Endothelial cell of umbilical vein (primary cell): ENCODE measurements around the gene GALNT2. TPM values are rescaled to one million over a fixed set of nuclear protein-coding genes. Genes with fewer than 3 reads are reported as not detected.

Experiments used
- BruUV-seq: library from RNA; stranded (reverse); fragments of 400-500 nt; replicated peaks from 2 replicates; lab custom pipeline; 2021; lab: Mats Ljungman, UMichigan
- CTCF ChIA-PET: fragments of 300-600, 350-600 bp; sonication (Branson Sonifier 250); formaldehyde crosslinking; loops from one replicate; lab custom pipeline; 2021; ENCODE audit warnings: antibody characterized with exemption, inconsistent platforms; lab: Charles Lee
- POLR2A ChIA-PET: fragments of 300-600, 350-600 bp; sonication (Branson Sonifier 250); formaldehyde crosslinking; loops from one replicate; lab custom pipeline; 2021; ENCODE audit warnings: antibody characterized with exemption, inconsistent platforms; lab: Charles Lee
- DNase-seq: peaks from one replicate; pipeline ENCODE4 v3.0.0-alpha.2; 2011; ENCODE audit warnings: low read depth, low spot score
- FAIRE-seq: peaks from 2 replicates; lab custom pipeline; 2011; peaks lifted over from hg19 to GRCh38; lab: Jason Lieb, UNC
- H2AFZ ChIP-seq: 2 replicates; pipeline ENCODE4 v1.6.0; 2012; ENCODE audit warnings: low read depth, low read length, control low read depth, inconsistent platforms
- H3K27ac ChIP-seq: 2 replicates; pipeline ENCODE4 v1.5.1; 2011; ENCODE audit warnings: low read depth, mild to moderate bottlenecking, control low read depth, low read length, moderate library complexity; ENCODE audit not compliant: insufficient read depth
- H3K27me3 ChIP-seq, 2 experiments: 2 replicates each; pipeline versions ENCODE4 v1.6.0 to v1.6.1; 2011; ENCODE audit warnings: low read length in 2 of 2, mixed read lengths in 1 of 2; ENCODE audit not compliant: control insufficient read depth in 2 of 2, insufficient read depth in 2 of 2
- H3K36me3 ChIP-seq, 2 experiments: 2 replicates in 1 of 2; 3 replicates in 1 of 2; pipeline ENCODE4 v1.5.1; 2011; ENCODE audit warnings: low read length in 2 of 2, mild to moderate bottlenecking in 1 of 2, moderate library complexity in 1 of 2; ENCODE audit not compliant: control insufficient read depth in 2 of 2, insufficient read depth in 2 of 2; ENCODE audit errors: extremely low read depth in 1 of 2
- H3K4me1 ChIP-seq: 3 replicates; pipeline ENCODE4 v1.5.1; 2011; ENCODE audit warnings: mild to moderate bottlenecking, low read length; ENCODE audit not compliant: control insufficient read depth, insufficient read depth; ENCODE audit errors: extremely low read depth
- H3K4me2 ChIP-seq: 2 replicates; pipeline ENCODE4 v1.6.1; 2011; ENCODE audit warnings: low read length, control low read depth, mixed read lengths; ENCODE audit not compliant: insufficient read depth
- H3K4me3 ChIP-seq, 3 experiments: fragments of 200-600 bp in 1 of 3; sonication (generic), shearing (Covaris generic) in 1 of 3; replicated peaks in 1 of 3; 2 replicates each; pipeline ENCODE4 v1.5.1; 2011 to 2016; ENCODE audit warnings: control low read depth in 3 of 3, low read length in 3 of 3, mild to moderate bottlenecking in 2 of 3, inconsistent platforms in 1 of 3, low read depth in 1 of 3, moderate library complexity in 1 of 3; ENCODE audit not compliant: insufficient read depth in 1 of 3
- H3K79me2 ChIP-seq: 2 replicates; pipeline ENCODE4 v1.6.0; 2012; ENCODE audit warnings: low read length, inconsistent platforms; ENCODE audit not compliant: control insufficient read depth, insufficient read depth
- H3K9ac ChIP-seq: replicated peaks from 2 replicates; pipeline ENCODE3; 2011; ENCODE audit warnings: low read length, control low read depth; ENCODE audit not compliant: insufficient read depth; ENCODE audit errors: extremely low read depth
- H3K9me1 ChIP-seq: replicated peaks from 3 replicates; pipeline ENCODE4 v1.6.0; 2011; ENCODE audit warnings: mild to moderate bottlenecking, low read length; ENCODE audit not compliant: control insufficient read depth, insufficient read depth; ENCODE audit errors: extremely low read depth
- H3K9me3 ChIP-seq: replicated peaks from 2 replicates; pipeline ENCODE4 v1.5.1; 2012; ENCODE audit warnings: low read length, inconsistent platforms; ENCODE audit not compliant: control insufficient read depth, insufficient read depth
- H4K20me1 ChIP-seq: replicated peaks from 2 replicates; pipeline ENCODE3; 2011; ENCODE audit warnings: mild to moderate bottlenecking, low read length; ENCODE audit not compliant: control insufficient read depth, insufficient read depth; ENCODE audit errors: extremely low read depth
- CTCF ChIP-seq, 2 donors: IDR thresholded peaks; 1 replicate in 1 of 2; 2 replicates in 1 of 2; pipeline ENCODE4 v1.5.1; 2011; ENCODE audit warnings: low read length in 2 of 2, mild to moderate bottlenecking in 2 of 2, moderate library complexity in 2 of 2, control low read depth in 1 of 2, inconsistent platforms in 1 of 2, low read depth in 1 of 2; ENCODE audit not compliant: insufficient read depth in 1 of 2; ENCODE audit errors: extremely low read depth in 1 of 2
- EZH2 ChIP-seq: IDR thresholded peaks from 2 replicates; pipeline ENCODE4 v1.6.1; 2012; ENCODE audit warnings: borderline replicate concordance, low read depth, mild to moderate bottlenecking, moderate library complexity, low read length, inconsistent platforms; ENCODE audit not compliant: severe bottlenecking
- FOS ChIP-seq: IDR thresholded peaks from 2 replicates; pipeline ENCODE4 v1.6.1; 2011; ENCODE audit warnings: mild to moderate bottlenecking, low read length, moderate library complexity, borderline replicate concordance; ENCODE audit not compliant: insufficient read depth
- GATA2 ChIP-seq: IDR thresholded peaks from 2 replicates; pipeline ENCODE4 v1.7.0; 2011; ENCODE audit warnings: low read depth, mild to moderate bottlenecking, moderate library complexity, mixed read lengths, low read length; ENCODE audit not compliant: insufficient read length, insufficient read depth
- JUN ChIP-seq: IDR thresholded peaks from 2 replicates; pipeline ENCODE4 v1.6.1; 2011; ENCODE audit warnings: borderline replicate concordance, low read depth; ENCODE audit not compliant: insufficient read length, insufficient read depth
- MYC ChIP-seq: IDR thresholded peaks from one replicate; pipeline ENCODE4 v1.6.1; 2011; ENCODE audit warnings: mild to moderate bottlenecking, low read depth, low read length
- POLR2A ChIP-seq: IDR thresholded peaks from 2 replicates; pipeline ENCODE4 v1.6.1; 2012; ENCODE audit warnings: low read depth, mild to moderate bottlenecking, control low read depth, low read length
- POLR2AphosphoS5 ChIP-seq: IDR thresholded peaks from 2 replicates; pipeline ENCODE4 v1.6.1; 2012; ENCODE audit warnings: low read depth, mild to moderate bottlenecking, control low read depth, low read length, moderate library complexity; ENCODE audit not compliant: insufficient read depth
- dilution Hi-C: fragments of 300-500 bp; cut with MboI; formaldehyde crosslinking; loops from one replicate; pipeline ENCODE4 v1.15.0; 2019; ENCODE audit warnings: low sequenced_read_pairs; ENCODE audit not compliant: extremely low pct_ligation_motif_present
- intact Hi-C: fragments of 100-400 bp; cut with micrococcal nuclease; formaldehyde crosslinking; loops from one replicate; pipeline ENCODE4 v1.10.0; 2022
- polyA plus RNA-seq, 4 experiments: library from polyadenylated mRNA; depleted of rRNA in 3 of 4; stranded (reverse) in 3 of 4; unstranded in 1 of 4; fragments of >200 nt; gene quantifications; 2 replicates each; pipeline versions ENCODE4 v1.2.1 to v1.2.3, GENCODE V29; 2011 to 2012; ENCODE audit warnings: missing spikeins in 1 of 4
- total RNA-seq: library from RNA; stranded (reverse); gene quantifications from 2 replicates; pipeline ENCODE4 v1.2.3, GENCODE V29; 2021
- TF ChIP-seq, protein P1 (sequence below): IDR thresholded peaks from 2 replicates; pipeline ENCODE4 v1.6.1; 2011; ENCODE audit not compliant: insufficient read depth, insufficient read length

Gene GALNT2
- total and polyA plus RNA-seq, 2 donors (not counting 3 experiments of a cell fraction or from before 2014, with no cell fraction given), result 56.3 to 77.5 TPM

GRCh38 chr1:230260831-230261230, 193.8 kb downstream of the GALNT2 start:
- Histone ChIP-seq H3K27ac (no peak overlapping the region), H3K4me1 (no peaks in the 10 kb centered on the region), H3K9me3 (no peaks in the 10 kb centered on the region), H3K36me3 (peaks cover 2 to 22% of the 10 kb centered on the region in 2 experiments), H3K79me2 (no peaks in the 10 kb centered on the region), H2AFZ (no peak overlapping the region), H3K9me1 (no peaks in the 10 kb centered on the region), H3K9ac (no peak overlapping the region), H3K27me3 (no peaks in the 10 kb centered on the region), H3K4me3 (no peak overlapping the region), H3K4me2 (no peak overlapping the region), H4K20me1 (no peaks in the 10 kb centered on the region)
- intact Hi-C loops, result no loop called here
- POLR2A ChIA-PET, result no interaction called here
- DNase-seq (no peak), FAIRE-seq (no peak)
- dilution Hi-C loops, result no loop called here
- no peak for TF ChIP-seq CTCF (IDR thresholded peaks at IDR 0.05; ENCODE audit: extremely low read depth in 1 of 2, insufficient read depth in 1 of 2, low read depth in 1 of 2, low read length in 2 of 2)
- TF ChIP-seq JUN, result no peak
- no peak for TF ChIP-seq POLR2A
- TF ChIP-seq, protein P1, sequence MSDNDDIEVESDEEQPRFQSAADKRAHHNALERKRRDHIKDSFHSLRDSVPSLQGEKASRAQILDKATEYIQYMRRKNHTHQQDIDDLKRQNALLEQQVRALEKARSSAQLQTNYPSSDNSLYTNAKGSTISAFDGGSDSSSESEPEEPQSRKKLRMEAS, result no peak
- TF ChIP-seq GATA2, result no peak
- no peak for TF ChIP-seq POLR2AphosphoS5
- no peak for TF ChIP-seq FOS
- no peak for TF ChIP-seq EZH2
- TF ChIP-seq MYC, result no peak
- CTCF ChIA-PET, result no interaction called here
- BruUV-seq, result no TSS peak
